ENCODE results near the gene SCNM1. TPM values are rescaled to one million over a fixed set of nuclear protein-coding genes. Genes with fewer than 3 reads are reported as not detected.

Gene SCNM1
- polyA plus RNA-seq, 1 donor (not counting 4 experiments of a cell fraction or from before 2014, with no cell fraction given): 26.2 TPM

DNA sequence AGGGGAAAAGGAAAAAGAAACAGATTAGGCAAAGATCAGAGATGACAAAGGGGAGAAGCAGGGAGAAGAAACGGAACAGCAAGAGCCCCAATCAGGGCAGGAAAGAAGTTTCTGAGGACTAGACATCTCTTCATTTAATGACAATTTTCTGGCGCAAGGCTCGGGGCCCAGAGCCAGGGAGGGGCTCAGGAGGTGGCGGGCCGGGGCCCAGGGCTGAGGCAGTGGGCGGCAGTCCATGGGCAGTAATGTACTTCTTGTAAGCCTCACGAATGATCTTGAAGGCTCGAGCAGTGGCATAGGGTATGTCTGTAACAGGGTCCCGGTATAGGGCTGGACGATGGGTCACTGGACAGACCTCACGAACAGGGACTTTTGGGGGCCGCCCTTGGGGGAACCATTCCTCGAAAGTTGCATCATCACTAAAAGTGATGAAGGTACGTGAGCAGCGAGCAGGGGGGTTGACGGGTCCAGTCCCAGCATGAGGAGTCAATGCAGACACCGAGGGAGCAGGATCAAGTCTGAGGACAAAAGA is 10.6 kb downstream of the SCNM1 start:
- H3K36me3 ChIP-seq (ENCODE audit: control insufficient read depth in 2 of 2, extremely low read depth in 1 of 2, insufficient read depth in 2 of 2, low read length in 2 of 2): peaks cover 21 to 43% of the 10 kb centered on the region in 2 experiments
- no peak overlapping the region for H2AFZ ChIP-seq (ENCODE audit: control insufficient read depth, low read length)
- no peak overlapping the region for H3K4me2 ChIP-seq (ENCODE audit: control insufficient read depth, extremely low read depth, insufficient read depth, low read depth, low read length)
- no peak overlapping the region for H3K27ac ChIP-seq (ENCODE audit: control insufficient read depth, insufficient read depth, low read length)
- DNase-seq (ENCODE audit: low read depth, low spot score) (no peak), FAIRE-seq (no peak)
- TF ChIP-seq EZH2 (IDR thresholded peaks at IDR 0.05; ENCODE audit: low read length): no peak
- TF ChIP-seq, protein P1, sequence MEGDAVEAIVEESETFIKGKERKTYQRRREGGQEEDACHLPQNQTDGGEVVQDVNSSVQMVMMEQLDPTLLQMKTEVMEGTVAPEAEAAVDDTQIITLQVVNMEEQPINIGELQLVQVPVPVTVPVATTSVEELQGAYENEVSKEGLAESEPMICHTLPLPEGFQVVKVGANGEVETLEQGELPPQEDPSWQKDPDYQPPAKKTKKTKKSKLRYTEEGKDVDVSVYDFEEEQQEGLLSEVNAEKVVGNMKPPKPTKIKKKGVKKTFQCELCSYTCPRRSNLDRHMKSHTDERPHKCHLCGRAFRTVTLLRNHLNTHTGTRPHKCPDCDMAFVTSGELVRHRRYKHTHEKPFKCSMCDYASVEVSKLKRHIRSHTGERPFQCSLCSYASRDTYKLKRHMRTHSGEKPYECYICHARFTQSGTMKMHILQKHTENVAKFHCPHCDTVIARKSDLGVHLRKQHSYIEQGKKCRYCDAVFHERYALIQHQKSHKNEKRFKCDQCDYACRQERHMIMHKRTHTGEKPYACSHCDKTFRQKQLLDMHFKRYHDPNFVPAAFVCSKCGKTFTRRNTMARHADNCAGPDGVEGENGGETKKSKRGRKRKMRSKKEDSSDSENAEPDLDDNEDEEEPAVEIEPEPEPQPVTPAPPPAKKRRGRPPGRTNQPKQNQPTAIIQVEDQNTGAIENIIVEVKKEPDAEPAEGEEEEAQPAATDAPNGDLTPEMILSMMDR (optimal IDR thresholded peaks at IDR 0.05 in 1 of 3, IDR thresholded peaks at IDR 0.05 in 1 of 3, conservative IDR thresholded peaks at IDR 0.05 in 1 of 3; ENCODE audit: extremely low read depth in 1 of 3, insufficient read depth in 2 of 3, low read length in 3 of 3): no peak
- no peak overlapping the region for H3K4me3 ChIP-seq (ENCODE audit: control insufficient read depth in 2 of 3, extremely low read depth in 1 of 3, insufficient read depth in 2 of 3, low read depth in 1 of 3, low read length in 3 of 3)
- peaks cover 9% of the 10 kb centered on the region for H3K4me1 ChIP-seq (ENCODE audit: control insufficient read depth, extremely low read depth, insufficient read depth, low read length)
- no peaks in the 10 kb centered on the region for H4K20me1 ChIP-seq (ENCODE audit: control insufficient read depth, extremely low read depth, insufficient read depth, low read length)
- dilution Hi-C loops (cut with MboI; ENCODE audit: extremely low pct_ligation_motif_present, low sequenced_read_pairs): no loop called here
- H3K9me3 ChIP-seq (ENCODE audit: control insufficient read depth, low read depth, low read length): no peaks in the 10 kb centered on the region
- H3K9me1 ChIP-seq (ENCODE audit: control insufficient read depth, extremely low read depth, insufficient read depth, low read length): no peaks in the 10 kb centered on the region
- H3K9ac ChIP-seq (ENCODE audit: control insufficient read depth, extremely low read depth, insufficient read depth, low read length): no peak overlapping the region
- no peaks in the 10 kb centered on the region for H3K27me3 ChIP-seq (ENCODE audit: control insufficient read depth, extremely low read depth, insufficient read depth, low read length)
- H3K79me2 ChIP-seq (ENCODE audit: control insufficient read depth, insufficient read depth, low read length): no peaks in the 10 kb centered on the region

DNA sequence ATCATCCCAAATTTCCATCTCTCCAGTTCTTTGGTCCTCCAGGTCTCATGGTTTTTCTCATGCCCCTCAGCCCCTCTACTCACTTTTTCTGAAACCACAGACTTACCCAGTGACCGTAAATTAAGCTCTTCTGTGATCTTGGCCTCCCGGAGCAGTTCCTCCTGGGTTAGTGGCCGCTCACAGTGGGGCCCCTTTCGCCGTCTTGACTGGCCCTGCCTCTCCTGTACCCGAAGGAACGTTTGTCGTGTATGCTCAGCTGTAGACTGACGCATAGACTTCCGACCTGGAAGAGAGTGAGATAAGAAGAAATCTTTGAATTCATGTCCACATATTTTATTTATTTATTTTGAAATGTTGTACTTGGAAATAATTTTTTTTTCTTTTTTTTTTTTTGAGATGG is 18.3 kb downstream of the SCNM1 start:
- H3K9me3 ChIP-seq (ENCODE audit: control insufficient read depth, low read depth, low read length): no peaks in the 10 kb centered on the region
- dilution Hi-C loops (cut with MboI; ENCODE audit: extremely low pct_ligation_motif_present, low sequenced_read_pairs): no loop called here
- no peak for TF ChIP-seq EZH2 (IDR thresholded peaks at IDR 0.05; ENCODE audit: low read length)
- TF ChIP-seq, protein P1 (optimal IDR thresholded peaks at IDR 0.05 in 1 of 3, IDR thresholded peaks at IDR 0.05 in 1 of 3, conservative IDR thresholded peaks at IDR 0.05 in 1 of 3; ENCODE audit: extremely low read depth in 1 of 3, insufficient read depth in 2 of 3, low read length in 3 of 3): no peak
- no peak overlapping the region for H2AFZ ChIP-seq (ENCODE audit: control insufficient read depth, low read length)
- H3K27me3 ChIP-seq (ENCODE audit: control insufficient read depth, extremely low read depth, insufficient read depth, low read length): no peaks in the 10 kb centered on the region
- peaks cover 29% of the 10 kb centered on the region for H3K79me2 ChIP-seq (ENCODE audit: control insufficient read depth, insufficient read depth, low read length)
- no peak overlapping the region for H3K4me2 ChIP-seq (ENCODE audit: control insufficient read depth, extremely low read depth, insufficient read depth, low read depth, low read length)
- no peak for FAIRE-seq
- H4K20me1 ChIP-seq (ENCODE audit: control insufficient read depth, extremely low read depth, insufficient read depth, low read length): no peaks in the 10 kb centered on the region
- H3K36me3 ChIP-seq (ENCODE audit: control insufficient read depth in 2 of 2, extremely low read depth in 1 of 2, insufficient read depth in 2 of 2, low read length in 2 of 2): peaks cover 18 to 31% of the 10 kb centered on the region in 2 experiments
- no peak overlapping the region for H3K4me3 ChIP-seq (ENCODE audit: control insufficient read depth in 2 of 3, extremely low read depth in 1 of 3, insufficient read depth in 2 of 3, low read depth in 1 of 3, low read length in 3 of 3)
- H3K9me1 ChIP-seq (ENCODE audit: control insufficient read depth, extremely low read depth, insufficient read depth, low read length): no peaks in the 10 kb centered on the region
- peaks cover 19% of the 10 kb centered on the region for H3K4me1 ChIP-seq (ENCODE audit: control insufficient read depth, extremely low read depth, insufficient read depth, low read length)
- no peak overlapping the region for H3K9ac ChIP-seq (ENCODE audit: control insufficient read depth, extremely low read depth, insufficient read depth, low read length)
- H3K27ac ChIP-seq (ENCODE audit: control insufficient read depth, insufficient read depth, low read length): no peak overlapping the region
- DNase-seq (ENCODE audit: low read depth, low spot score): no peak
